ENCODE measurements around the gene ENOSF1.

DNA sequence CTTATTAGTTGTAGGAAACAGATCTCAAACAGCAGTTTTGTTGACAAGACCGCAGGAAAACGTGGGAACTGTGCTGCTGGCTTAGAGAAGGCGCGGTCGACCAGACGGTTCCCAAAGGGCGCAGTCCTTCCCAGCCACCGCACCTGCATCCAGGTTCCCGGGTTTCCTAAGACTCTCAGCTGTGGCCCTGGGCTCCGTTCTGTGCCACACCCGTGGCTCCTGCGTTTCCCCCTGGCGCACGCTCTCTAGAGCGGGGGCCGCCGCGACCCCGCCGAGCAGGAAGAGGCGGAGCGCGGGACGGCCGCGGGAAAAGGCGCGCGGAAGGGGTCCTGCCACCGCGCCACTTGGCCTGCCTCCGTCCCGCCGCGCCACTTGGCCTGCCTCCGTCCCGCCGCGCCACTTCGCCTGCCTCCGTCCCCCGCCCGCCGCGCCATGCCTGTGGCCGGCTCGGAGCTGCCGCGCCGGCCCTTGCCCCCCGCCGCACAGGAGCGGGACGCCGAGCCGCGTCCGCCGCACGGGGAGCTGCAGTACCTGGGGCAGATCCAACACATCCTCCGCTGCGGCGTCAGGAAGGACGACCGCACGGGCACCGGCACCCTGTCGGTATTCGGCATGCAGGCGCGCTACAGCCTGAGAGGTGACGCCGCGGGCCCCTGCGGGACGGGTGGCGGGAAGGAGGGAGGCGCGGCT is 55.0 kb downstream of the ENOSF1 start, which contains the start of gene TYMS:
- no peak for TF ChIP-seq SUZ12 (IDR thresholded peaks at IDR 0.05; ENCODE audit: extremely low read depth, insufficient read depth, insufficient read length)
- no peak for TF ChIP-seq ZNF274 (IDR thresholded peaks at IDR 0.05; ENCODE audit: low read depth, low read length)
- TF ChIP-seq YY1 (IDR thresholded peaks at IDR 0.05; ENCODE audit: insufficient read depth, insufficient read length), result no peak
